Ecto neural progenitor cell (in vitro differentiated cells): ENCODE data around the gene MPDZ.

Experiments used
- DNase-seq: peaks from one replicate; pipeline ENCODE4 v3.0.0-alpha.2; 2018; ENCODE audit warnings: low spot score

MPDZ gene

DNA sequence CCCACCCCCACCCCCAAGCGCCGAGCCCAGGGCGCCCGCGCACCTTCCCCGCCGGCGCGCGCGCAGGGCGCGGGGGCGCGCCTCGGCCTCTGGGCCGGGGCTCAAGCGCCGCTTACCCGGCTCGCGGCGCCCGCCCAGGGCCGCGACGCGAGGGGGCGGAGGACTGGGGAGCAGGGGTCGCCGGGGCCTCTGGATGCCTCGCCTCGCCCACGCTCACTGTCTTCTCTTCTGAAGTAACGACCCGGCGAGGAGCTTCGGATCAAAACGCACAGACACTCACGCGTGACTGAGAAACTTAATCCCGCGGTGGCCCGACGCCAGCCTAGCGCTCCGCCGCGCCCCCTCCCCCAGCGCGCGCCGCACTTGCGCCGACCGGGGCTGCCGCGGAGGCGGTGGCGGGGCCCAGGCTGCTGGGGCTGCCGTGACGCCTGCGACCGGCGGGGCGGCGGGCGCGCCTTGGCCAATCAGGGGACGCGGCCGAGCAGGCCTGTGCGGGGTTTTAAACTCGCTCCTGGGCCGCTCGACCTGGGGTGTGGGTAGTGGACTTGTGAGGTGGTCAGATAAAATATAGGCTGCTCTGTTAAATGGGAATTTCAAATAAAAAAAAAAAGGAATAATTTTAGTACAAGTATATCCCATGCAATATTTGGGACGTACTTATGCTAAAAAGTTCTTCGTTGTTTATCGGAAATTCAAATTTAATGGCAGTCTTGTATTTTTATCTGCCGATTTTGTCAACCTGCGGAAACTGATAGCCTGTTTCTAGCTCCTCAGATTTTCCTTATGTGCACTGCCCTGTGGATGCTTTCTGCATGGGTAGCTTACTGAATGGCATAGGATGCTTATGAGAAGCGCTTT lies at the start of gene MPDZ:
TSS of gene MPDZ (minus strand) at position 409 of the 858 bp plus-strand sequence. CDS start 29,377 bp downstream, outside the sequence.
- DNase-seq: peak; percentile 85

GRCh38 chr9:13324988-13325387 lies 45.5 kb upstream of the MPDZ start:
- DNase-seq: no peak

GRCh38 chr9:13322828-13323550 lies 43.5 kb upstream of the MPDZ start:
- DNase-seq: no peak

GRCh38 chr9:13318027-13318426 lies 38.5 kb upstream of the MPDZ start:
- no peak for DNase-seq

DNA sequence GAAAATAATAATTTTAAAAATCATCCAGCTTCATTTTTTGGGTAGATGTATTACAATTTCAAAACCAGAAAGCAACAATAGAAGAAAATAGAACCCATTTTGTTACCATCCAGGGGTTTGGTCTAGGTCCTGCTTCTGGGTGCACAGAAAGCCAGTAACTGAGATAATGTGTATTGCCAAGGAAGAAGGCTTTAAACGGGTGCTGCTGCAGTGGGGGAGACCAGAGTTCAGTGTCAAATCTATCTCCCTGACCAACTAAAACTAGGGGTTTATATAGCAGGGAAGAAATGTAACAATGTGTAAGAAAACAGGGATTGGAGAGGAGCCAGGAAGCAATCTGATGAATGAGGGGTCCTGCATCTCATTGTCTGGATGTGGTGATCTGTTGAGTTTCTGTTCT lies 17.5 kb upstream of the MPDZ start:
- DNase-seq: no peak

DNA sequence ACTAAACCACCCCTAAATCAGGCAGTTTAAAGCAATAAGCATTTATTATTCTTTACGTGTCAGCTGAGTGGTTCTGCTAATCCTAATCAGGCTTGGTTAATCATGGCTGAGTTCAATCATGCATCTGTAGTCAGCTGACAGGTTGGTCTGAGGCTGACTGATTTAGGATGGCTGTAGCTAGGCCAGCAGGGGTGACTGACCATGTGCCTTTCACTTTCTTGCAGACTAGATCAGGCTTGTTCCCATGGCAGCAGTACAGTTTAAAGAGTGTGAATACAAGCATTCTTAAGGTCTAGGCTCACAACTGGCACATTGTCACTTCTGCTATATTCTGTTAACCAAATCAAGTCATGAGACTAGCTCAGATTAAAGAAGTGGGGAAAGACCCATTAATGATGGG lies 16.1 kb upstream of the MPDZ start:
- DNase-seq: no peak

GRCh38 chr9:13292782-13293181 lies 13.3 kb upstream of the MPDZ start:
- DNase-seq: no peak

DNA sequence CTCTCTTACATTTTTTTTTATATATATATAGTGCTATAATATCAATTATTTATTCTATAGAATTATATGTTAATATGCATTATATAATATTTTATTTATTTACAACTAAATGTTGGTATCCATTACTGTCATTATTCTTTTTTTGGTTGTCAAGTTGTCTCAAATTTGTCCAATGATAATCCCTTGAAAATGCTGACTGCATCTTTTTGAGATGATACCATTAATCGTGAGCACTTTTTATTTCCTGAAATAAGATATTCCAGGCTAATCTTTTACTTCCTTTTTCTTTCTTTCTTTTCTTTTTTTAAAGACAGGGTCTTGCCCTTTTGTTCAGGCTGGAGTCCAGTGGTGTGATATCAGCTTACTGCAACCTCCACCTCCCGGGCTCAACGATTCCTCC lies 12.7 kb upstream of the MPDZ start:
- no peak for DNase-seq

DNA sequence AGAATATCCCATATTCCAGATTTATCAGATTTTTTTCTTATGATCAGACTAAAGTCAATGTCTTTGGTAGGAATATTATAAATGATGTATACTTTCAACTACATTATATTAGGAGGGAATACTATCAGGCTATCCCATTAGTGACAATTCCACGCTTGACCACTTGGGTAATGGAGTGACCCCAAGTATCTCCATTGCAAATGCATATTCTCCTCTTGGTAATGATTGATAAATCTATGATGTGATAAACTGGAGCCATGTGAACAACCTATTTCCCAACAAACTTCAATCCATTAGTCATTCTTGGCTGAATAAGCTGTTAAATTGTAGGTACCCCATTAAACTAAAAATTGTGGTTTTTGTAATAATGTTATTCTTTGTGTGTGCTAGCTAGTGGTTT lies 12.2 kb upstream of the MPDZ start:
- no peak for DNase-seq

- no peak for DNase-seq
Observed at GRCh38 chr9:13284011-13284410, 4.5 kb upstream of the MPDZ start.

GRCh38 chr9:13282998-13283397 lies 3.5 kb upstream of the MPDZ start:
- DNase-seq: no peak

GRCh38 chr9:13281356-13282016 lies 2.0 kb upstream of the MPDZ start:
- no peak for DNase-seq

DNA sequence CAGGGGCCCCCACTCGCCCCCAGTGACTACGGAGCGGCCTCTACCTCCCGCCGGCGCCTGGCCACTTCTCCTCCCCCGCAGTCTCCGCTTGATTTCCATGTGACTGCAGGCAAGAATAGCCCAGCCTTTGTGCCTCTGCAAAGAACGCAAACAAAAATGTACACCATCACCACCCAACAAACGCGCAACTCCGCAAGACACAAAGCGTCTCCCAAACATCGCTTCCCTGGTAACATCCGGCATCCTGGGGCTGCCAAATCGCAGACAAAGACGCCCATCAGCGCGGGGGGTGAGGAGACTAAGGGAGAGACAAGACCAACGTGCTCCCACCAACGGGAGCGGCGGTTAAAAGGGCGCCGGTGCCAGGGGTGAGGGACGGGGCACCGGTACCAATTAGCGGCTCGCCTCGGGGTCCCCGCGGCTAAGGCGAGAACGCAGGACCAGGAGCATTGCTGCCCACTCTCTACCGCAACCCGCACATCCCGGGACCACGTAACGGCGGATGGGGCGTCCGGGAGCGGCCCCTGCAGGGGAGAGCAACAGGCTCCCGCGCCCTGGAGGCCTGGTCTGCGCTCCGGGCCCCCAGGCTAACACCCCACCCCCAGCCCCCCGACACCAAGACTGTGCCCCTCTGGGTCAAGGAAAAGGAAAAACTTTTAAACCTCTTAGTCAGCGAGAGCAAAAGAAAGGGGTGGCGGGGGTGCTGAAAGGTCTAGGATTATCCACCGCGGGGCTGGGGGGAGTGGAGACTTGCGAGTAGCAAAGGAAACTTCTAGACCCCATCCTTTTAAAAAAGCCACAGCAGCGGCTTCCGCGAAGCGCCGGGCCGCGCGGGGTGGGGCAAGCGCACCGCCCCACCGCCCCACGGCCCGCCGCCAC lies 885 bp downstream of the MPDZ start:
- peak; percentile 75 for DNase-seq

DNA sequence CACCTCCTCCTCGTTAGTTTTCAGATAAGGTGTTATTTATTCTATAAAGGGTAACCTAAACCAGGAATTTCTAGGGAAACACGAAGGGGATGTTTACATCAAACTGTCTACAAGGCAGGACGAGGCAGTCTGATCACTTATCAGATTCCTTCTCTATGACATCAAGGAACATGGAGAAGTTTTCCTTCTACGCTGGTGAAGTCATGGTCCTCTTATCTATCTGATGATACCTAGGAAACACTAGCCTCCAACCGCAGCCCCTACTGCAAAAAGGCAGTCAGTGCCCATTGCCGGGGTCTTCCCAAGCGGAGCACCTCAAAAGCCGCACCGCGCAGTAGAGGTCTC lies 1.5 kb downstream of the MPDZ start:
- no peak for DNase-seq

- DNase-seq: no peak
Observed at GRCh38 chr9:13274886-13275641, 4.4 kb downstream of the MPDZ start.

DNA sequence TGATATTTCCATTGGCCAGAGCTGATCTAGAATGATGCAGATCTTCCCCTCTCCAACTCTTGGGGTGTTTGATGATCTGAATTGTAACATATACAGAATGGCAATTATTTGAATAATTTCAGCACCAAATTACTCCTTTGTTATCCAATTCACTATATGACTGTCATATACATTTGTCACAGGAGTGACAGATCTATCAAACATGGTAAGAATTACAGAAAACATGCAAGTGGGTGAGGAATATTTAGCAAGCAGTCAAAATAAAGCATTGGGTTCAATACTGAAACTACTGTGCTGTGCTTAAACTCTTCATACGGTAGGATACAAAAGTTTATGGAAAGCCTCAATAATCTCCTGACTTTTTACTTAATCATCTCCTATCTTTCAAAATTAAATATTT lies 8.8 kb downstream of the MPDZ start:
- DNase-seq: no peak

- no peak for DNase-seq
Observed at GRCh38 chr9:13269589-13270452, 9.7 kb downstream of the MPDZ start.

GRCh38 chr9:13268469-13268868 lies 11.0 kb downstream of the MPDZ start:
- no peak for DNase-seq

- no peak for DNase-seq
Observed at GRCh38 chr9:13267743-13268142, 11.7 kb downstream of the MPDZ start.

DNA sequence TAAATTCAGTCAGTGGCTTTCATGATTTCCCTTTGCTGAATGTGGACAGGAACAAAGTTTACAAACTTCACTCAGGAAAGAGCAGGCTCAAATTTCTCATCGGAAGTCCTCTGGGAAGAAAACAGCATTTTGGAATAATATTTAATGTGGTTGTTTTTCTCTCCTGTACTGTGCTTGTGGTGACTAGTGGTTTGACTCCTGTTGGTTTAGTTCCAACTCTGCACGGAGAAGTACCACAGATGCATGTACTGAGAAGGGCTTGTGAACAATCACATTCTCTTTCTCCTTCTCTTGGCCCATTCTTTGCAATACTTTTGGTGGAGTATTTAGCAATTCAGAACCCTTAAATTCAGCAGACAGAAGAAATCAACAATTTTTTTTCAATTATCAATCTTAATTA lies 13.3 kb downstream of the MPDZ start:
- no peak for DNase-seq
